ACHN (cell line): ENCODE data around the gene MRTFA.
"Not testable (repeated sequence)": the region's sequence is repeated elsewhere in the genome, so short reads cannot be mapped to it uniquely, and the experiment has no call there.

Source experiments
- DNase-seq: peaks from one replicate; pipeline ENCODE4 v3.0.0-alpha.2; 2015
- in situ Hi-C: cut with HindIII; loops from 2 replicates; pipeline ENCODE4 v1.10.0; 2017; ENCODE audit warnings: low sequenced_read_pairs, low pct_ligation_motif_present, low pct_unique_long_range_greater_than_20kb

MRTFA gene

GRCh38 chr22:40403141-40403540 lies 233.4 kb downstream of the MRTFA start:
- DNase-seq: no peak
- in situ Hi-C loops: no loop called here

DNA sequence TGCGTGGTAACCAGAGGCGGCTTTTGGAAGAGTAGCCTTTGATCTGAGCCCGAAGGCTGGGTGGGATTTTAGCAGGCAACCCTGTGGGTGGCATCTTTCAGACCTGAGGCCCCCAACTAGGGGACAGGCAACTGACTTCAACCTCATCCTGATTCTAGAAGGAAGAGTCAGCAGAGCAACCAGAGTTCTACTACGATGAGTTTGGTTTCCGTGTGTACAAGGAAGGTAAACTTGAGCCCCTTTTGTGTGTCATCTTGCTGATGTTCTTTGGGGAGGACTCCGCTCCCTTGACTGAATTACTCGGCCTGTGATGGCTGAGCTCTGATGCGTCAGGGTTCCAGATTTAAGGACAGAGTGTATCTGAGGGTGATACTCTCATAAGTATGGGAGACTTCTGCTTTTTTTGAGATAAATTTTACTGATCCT lies 234.5 kb downstream of the MRTFA start:
- no peak for DNase-seq
- in situ Hi-C loops: no loop called here

DNA sequence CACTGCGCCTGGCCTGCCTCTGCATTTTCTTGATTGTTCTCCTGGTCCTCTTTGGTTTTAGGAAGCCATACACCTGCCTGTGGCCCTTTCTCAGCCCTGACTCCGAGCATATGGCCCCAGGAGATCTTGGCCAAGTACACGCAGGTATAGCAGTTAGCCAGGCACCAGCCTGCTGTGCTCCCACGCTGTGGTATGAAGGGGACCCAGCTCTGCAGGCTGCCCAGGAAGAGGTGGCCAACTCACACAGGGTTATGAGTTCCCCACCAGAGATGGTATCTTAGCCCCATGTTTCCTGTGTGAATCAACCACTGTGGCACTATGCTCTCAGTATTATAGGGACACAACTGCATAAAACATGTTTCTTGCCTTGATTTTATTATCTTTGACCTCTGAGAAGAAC lies 235.0 kb downstream of the MRTFA start:
- DNase-seq: no peak

DNA sequence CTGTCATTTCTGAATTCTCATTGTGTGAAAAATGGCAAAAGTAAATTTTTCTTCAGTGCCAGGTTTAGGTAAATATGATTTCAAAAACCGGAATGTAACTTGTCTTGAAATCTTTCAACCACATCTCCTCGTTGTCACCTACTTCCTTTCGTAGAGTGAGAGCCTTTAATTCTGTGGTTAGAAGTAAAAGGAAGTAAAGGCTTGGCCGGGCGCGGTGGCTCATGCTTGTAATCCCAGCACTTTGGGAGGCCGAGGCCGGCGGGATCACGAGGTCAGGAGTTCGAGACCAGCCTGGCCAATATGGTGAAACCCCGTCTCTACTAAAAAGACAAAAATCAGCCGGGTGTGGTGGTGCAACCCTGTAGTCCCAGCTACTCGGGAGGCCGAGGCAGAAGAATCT lies 236.4 kb downstream of the MRTFA start:
- in situ Hi-C loops: no loop called here
- no peak for DNase-seq

More for the DNA sequence above, 235.0 kb downstream of the MRTFA start:
- in situ Hi-C loops: no loop called here

DNA sequence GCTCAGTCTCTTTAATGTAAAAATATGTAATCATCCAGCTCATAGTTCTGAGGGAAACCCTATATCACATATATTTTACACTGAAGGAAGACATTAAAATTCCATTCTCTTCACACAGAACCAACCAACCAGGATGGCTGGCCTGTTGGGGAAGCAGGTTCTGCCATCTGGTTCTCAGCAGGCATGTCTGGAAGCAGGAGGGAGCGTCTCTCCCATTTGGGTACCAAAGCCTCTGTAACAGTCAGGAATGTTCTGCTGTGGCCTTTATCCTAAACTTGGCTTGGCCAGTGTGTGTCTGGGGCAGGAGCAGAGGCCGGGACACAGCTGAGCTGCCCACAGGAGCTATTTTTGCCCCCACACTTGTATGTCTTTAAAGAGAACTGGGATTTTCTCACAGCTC lies 236.9 kb downstream of the MRTFA start:
- no peak for DNase-seq
- in situ Hi-C loops: no loop called here

GRCh38 chr22:40397396-40397795 lies 239.1 kb downstream of the MRTFA start:
- in situ Hi-C loops: no loop called here
- DNase-seq: no peak

DNA sequence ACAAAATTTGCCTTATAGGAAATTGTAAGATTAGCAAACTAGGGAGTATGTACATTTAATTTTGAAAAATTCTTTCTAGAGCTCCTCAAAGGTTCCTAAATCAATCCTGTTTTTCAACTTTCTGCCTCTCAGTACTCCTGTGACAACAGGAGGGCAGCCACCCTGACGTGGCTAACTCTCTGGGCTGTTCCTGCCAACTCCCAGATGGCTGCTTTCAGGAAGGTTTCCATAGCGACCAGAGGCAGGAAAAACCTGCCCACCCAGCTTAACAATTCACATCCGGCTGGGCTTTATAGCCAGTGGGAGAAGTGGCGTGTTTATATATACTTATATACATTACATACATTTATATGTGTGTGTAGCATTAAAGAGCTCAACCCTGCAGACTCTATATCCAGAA lies 239.6 kb downstream of the MRTFA start:
- in situ Hi-C loops: no loop called here
- DNase-seq: no peak

DNA sequence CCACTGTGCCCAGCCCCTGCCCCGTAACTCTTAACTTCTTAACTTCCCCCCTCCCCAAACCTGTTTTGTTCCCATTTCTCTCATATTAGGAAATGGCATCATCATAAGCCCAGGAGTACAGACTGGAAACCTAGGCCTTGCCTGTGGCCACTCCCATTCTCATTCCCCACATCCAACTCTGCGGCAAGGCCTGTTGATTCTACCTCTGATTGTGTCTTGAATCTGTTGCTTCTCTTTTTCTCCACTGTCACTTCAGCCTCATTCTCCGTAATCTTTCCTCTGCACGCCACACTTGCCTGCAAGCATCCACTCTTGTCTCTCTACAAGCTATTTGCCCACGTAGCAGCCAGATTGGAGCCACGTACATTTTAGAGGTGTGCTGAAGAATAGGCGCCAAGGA lies 240.9 kb downstream of the MRTFA start:
- no peak for DNase-seq
- in situ Hi-C loops: no loop called here

GRCh38 chr22:40394607-40395006 lies 241.9 kb downstream of the MRTFA start:
- no peak for DNase-seq
- in situ Hi-C loops: no loop called here

- DNase-seq: no peak
- in situ Hi-C loops: no loop called here
Measured at GRCh38 chr22:40392618-40393017, 243.9 kb downstream of the MRTFA start.

DNA sequence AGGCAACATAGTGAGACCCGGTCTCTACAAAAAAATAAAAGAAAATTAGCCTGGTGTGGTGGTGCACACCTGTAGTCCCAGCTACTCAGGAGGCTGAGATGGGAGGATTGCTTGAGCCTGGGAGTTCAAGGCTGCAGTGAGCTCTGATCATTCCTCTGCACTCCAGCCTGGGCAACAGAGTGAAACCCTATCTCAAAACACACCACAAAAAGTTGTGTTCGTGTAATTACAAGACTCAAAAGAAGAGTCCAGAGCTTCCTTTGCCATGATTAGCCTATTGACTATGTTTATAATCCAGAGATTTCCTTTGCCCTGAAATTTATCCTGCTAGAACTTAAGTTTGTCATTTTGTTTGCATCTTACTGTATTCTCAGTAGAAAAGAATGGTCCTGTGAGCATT lies 245.1 kb downstream of the MRTFA start:
- DNase-seq: no peak
- in situ Hi-C loops: no loop called here

GRCh38 chr22:40388231-40388630 lies 248.3 kb downstream of the MRTFA start:
- DNase-seq: no peak
- in situ Hi-C loops: no loop called here

GRCh38 chr22:40387746-40388145 lies 248.8 kb downstream of the MRTFA start:
- DNase-seq: no peak

GRCh38 chr22:40385036-40385782 lies 251.3 kb downstream of the MRTFA start:
- no peak for DNase-seq
- in situ Hi-C loops: no loop called here

More at GRCh38 chr22:40387746-40388145, 248.8 kb downstream of the MRTFA start:
- in situ Hi-C loops: no loop called here

DNA sequence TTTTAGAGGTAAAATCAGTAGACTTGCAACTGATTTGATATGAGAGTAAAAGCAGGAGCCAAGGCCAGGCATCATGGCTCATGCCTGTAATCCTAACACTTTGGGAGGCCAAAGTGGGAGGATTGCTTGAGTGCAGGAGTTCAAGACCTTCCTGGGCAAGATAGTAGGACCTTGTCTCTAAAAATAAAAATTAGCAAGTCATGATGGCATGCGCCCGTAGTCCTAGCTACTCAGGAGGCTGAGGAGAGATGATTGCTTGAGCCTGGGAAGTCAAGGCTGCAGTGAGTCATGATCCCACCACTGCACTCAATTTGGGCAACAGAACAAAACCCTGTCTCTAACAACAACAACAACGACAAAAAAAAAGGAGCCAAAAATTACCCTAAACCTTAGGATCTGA lies 252.6 kb downstream of the MRTFA start:
- DNase-seq: no peak
- in situ Hi-C loops: no loop called here

DNA sequence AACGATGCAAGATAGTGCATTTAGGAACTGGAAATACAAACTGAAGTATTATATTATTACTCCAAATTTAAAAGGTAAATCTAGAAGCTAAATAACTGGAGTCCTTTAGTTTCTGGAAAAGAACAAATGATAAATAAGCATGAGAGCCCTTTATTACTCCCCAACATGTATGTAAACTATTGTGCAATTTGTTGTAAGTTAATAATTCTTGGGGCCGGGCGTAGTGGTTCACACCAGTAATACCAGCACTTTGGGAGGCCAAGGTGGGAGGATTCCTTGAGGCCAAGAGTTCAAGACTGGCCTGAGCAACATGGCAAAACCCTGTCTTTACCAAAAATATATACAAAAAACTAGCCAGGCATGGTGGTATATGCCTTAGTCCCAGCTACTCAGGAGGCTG lies 255.1 kb downstream of the MRTFA start:
- in situ Hi-C loops: no loop called here
- no peak for DNase-seq

DNA sequence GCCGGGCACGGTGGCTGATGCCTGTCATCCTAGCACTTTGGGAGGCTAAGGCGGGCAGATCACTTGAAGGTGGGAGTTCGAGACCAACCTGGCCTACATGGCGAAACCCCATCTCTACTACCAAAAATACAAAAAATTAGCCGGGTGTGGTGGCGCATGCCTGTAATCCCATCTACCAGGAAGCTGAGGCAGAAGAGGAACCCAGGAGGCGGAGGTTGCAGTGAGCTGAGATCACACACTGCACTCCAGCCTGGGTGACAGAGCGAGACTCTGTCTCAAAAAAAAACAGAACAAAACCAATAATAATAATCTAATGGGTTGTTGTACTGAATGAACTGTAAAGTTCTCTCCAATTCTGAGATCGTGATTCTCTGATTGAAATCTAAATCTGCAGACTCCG lies 258.1 kb downstream of the MRTFA start:
- DNase-seq, in situ Hi-C loops: not testable (repeated sequence)

- no peak for DNase-seq
- in situ Hi-C loops: no loop called here
Measured at GRCh38 chr22:40377931-40378330, 258.6 kb downstream of the MRTFA start.

DNA sequence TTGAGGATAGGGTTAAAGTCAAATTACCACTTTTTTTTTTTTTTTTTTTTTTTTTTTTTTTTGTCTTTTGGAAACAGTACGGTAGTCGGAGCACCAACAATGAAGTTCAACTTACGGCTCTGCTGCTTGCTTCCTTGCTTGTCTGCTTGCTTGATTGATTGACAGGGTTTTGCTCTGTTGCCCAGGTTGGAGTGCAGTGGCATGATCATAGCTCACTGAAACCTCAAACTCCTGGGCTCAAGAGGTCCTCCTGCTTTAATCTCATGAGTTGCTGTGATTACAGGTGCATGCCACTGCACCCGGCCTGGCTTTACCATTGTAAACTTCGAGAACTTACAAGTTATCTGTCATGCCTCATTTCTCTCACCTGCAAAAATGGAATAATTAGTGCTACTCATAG lies 260.4 kb downstream of the MRTFA start:
- in situ Hi-C loops: no loop called here
- DNase-seq: no peak

- in situ Hi-C loops: no loop called here
- DNase-seq: no peak
Measured at GRCh38 chr22:40374567-40374966, 262.0 kb downstream of the MRTFA start.

GRCh38 chr22:40368836-40369235 lies 267.7 kb downstream of the MRTFA start:
- in situ Hi-C loops: no loop called here

More at GRCh38 chr22:40368836-40369235, 267.7 kb downstream of the MRTFA start:
- DNase-seq: no peak
